Uterus (tissue), 4 donors: Measurements from ENCODE around the gene TGFBI. TPM values are rescaled to one million over a fixed set of nuclear protein-coding genes. Genes with fewer than 3 reads are reported as not detected.

Source experiments
- DNase-seq, 2 donors: peaks; one replicate each; pipeline ENCODE4 v3.0.0-alpha.2; 2019 to 2020
- H3K27ac ChIP-seq, 2 donors: fragments of 200-600 bp; sonication (generic); 1 replicate in 1 of 2; 2 replicates in 1 of 2; pipeline ENCODE4 v1.5.1; 2016 to 2018
- H3K27me3 ChIP-seq, 2 donors: fragments of 200-600 bp; sonication (generic); one replicate each; pipeline ENCODE4 v1.5.1; 2018 to 2019; ENCODE audit warnings: control low read depth in 1 of 2
- H3K36me3 ChIP-seq, 2 donors: fragments of 200-600 bp; sonication (generic); one replicate each; pipeline ENCODE4 v1.5.1; 2019; ENCODE audit warnings: control low read depth in 1 of 2
- H3K4me1 ChIP-seq, 2 donors: fragments of 200-600 bp; sonication (generic); one replicate each; pipeline ENCODE4 v1.5.1; 2018 to 2019; ENCODE audit warnings: control low read depth in 1 of 2
- H3K4me3 ChIP-seq, 2 donors: fragments of 200-600 bp; sonication (generic); 1 replicate in 1 of 2; 2 replicates in 1 of 2; pipeline ENCODE4 v1.5.1; 2018 to 2019; ENCODE audit warnings: mild to moderate bottlenecking in 1 of 2
- H3K9me3 ChIP-seq, 2 donors: fragments of 200-600 bp; sonication (generic); one replicate each; pipeline ENCODE4 v1.5.1; 2019; ENCODE audit warnings: control low read depth in 1 of 2
- CTCF ChIP-seq, 4 experiments: fragments of 200-600 bp in 2 of 4; fragments of 450-650 bp in 2 of 4; sonication (generic) in 2 of 4; IDR thresholded peaks; one replicate each; pipeline ENCODE4 v1.5.1; 2016 to 2019; ENCODE audit warnings: antibody characterized with exemption in 4 of 4, mild to moderate bottlenecking in 2 of 4, moderate library complexity in 1 of 4
- POLR2A ChIP-seq, 2 donors: fragments of 450-650 bp; IDR thresholded peaks; one replicate each; pipeline ENCODE4 v1.6.1; 2016; ENCODE audit warnings: antibody characterized with exemption in 2 of 2, mild to moderate bottlenecking in 1 of 2, moderate library complexity in 1 of 2
- intact Hi-C: fragments of 100-400 bp; cut with DNase I; formaldehyde crosslinking; loops from one replicate; pipeline ENCODE4 v1.15.1; 2023; ENCODE audit warnings: low total_unique reads
- total RNA-seq, 4 donors: library from RNA; depleted of rRNA in 3 of 4; stranded (reverse); fragments of >200 nt in 3 of 4; gene quantifications; one replicate each; pipeline versions ENCODE4 v1.1.0 to v1.2.4, GENCODE V29; 2014 to 2023
- donor health status: DM: yes; HTN: yes; CAD: no.

Gene TGFBI
- total RNA-seq, 4 donors from 2014 or later, result 27.9 to 293 (median 38.7) TPM

DNA sequence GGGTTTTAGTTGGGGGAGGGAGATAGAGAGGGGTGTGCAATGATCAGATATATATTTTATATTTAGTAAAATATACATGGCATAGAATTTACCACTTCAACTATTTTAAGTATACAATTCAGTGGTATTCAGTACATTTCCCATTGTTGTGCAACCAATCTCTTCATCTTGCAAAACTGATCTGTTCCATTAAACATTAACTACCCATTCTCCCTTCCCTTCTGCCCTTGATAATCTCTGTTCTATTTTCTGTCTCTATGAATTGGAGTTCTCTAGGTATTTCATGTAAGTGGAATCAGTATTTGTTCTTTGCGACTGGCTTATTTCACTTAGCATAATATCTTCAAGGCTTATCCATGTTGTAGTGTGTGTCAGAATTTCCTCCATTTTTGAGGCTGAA, 38.6 kb downstream of the TGFBI start:
- Histone ChIP-seq H3K27me3 (no peaks in the 10 kb centered on the region), H3K27ac (peak overlapping the region in 1 of 2 donors; percentile 48), H3K4me3 (no peak overlapping the region), H3K9me3 (no peaks in the 10 kb centered on the region), H3K36me3 (no peaks in the 10 kb centered on the region), H3K4me1 (no peaks in the 10 kb centered on the region)
- no peak for DNase-seq
- TF ChIP-seq CTCF (IDR thresholded peaks at IDR 0.05), result no peak
- TF ChIP-seq POLR2A (IDR thresholded peaks at IDR 0.05), result no peak
- intact Hi-C loops, result no loop called here

DNA sequence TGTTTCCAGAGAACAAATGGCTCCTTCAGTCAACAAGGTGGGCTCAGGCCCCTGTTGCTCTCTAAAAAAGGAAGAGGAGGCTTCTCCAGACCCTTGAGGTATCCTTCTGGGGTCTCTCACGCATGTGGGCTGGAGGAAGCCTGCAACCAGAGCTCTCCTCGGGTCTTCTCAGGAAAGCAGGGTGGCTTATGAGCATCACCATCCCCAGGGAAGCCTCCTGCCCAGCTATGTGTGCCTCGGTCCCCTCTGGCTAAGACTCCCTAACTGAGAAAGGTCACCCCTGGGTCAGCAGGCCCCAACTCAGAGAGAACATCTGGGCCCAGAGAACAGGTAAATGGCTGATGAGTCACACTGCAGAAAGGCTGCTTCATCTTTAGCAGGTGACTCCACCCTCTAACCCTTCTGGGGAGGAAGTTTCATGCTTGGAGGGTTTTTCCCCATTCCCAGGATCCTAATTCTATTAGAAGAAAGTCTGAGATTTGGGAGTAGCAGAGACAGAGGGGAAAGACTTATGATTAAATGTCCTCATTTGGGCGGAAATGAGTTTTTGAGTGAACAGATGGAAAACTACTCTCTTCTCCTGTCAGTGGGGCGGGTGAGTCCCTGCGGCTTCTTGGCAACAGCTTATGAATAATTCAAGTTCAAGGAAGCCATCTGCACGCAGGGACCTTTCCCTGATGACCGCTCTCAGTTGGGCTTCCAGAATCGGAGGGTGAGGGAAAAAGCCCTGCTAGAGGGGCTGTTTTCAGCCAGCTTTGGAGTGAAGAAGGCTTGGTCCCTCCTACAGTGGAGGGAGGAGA, 41.9 kb downstream of the TGFBI start:
- no peak for DNase-seq
- intact Hi-C loops, result no loop called here
- H3K27ac ChIP-seq, result no peak overlapping the region

GRCh38 chr5:136073714-136074529, 45.1 kb downstream of the TGFBI start:
- Histone ChIP-seq H3K4me1 (no peaks in the 10 kb centered on the region), H3K9me3 (no peaks in the 10 kb centered on the region), H3K4me3 (no peak overlapping the region), H3K27ac (no peak overlapping the region), H3K27me3 (no peaks in the 10 kb centered on the region), H3K36me3 (no peaks in the 10 kb centered on the region)
- intact Hi-C loops, result no loop called here
- DNase-seq, result no peak
- TF ChIP-seq CTCF (IDR thresholded peaks at IDR 0.05), result no peak
- TF ChIP-seq POLR2A (IDR thresholded peaks at IDR 0.05), result no peak

More for the DNA sequence above, 41.9 kb downstream of the TGFBI start:
- TF ChIP-seq CTCF (IDR thresholded peaks at IDR 0.05) (no peak), POLR2A (IDR thresholded peaks at IDR 0.05) (no peak)
- Histone ChIP-seq H3K4me3 (no peak overlapping the region), H3K36me3 (no peaks in the 10 kb centered on the region), H3K27me3 (no peaks in the 10 kb centered on the region), H3K9me3 (no peaks in the 10 kb centered on the region), H3K4me1 (no peaks in the 10 kb centered on the region)

DNA sequence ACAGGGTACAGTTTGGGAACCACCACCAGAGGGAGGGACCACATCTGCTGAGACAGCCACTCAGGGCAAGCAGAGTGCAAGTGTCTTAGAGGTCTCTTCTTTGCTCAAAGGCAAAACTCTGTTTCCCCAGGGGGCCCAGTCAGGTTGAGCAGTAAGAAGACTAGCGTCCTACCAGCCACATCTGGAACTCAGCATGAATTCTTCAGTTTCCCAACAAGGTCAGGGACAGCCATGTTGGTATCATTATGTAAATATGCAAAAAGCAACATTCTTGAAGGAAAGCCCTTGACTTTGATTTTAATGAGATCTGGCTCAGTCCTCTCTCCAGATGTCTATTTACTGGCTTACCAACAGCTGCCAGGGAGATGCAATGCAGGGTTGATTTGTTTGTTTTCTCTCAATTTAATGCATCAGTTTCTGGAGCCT, 46.7 kb downstream of the TGFBI start:
- no peak for DNase-seq
- Histone ChIP-seq H3K27ac (no peak overlapping the region), H3K9me3 (no peaks in the 10 kb centered on the region), H3K4me1 (no peaks in the 10 kb centered on the region), H3K36me3 (no peaks in the 10 kb centered on the region), H3K27me3 (no peaks in the 10 kb centered on the region), H3K4me3 (no peak overlapping the region)
- TF ChIP-seq POLR2A (IDR thresholded peaks at IDR 0.05), result no peak
- no peak for TF ChIP-seq CTCF (IDR thresholded peaks at IDR 0.05)
- intact Hi-C loops, result no loop called here

DNA sequence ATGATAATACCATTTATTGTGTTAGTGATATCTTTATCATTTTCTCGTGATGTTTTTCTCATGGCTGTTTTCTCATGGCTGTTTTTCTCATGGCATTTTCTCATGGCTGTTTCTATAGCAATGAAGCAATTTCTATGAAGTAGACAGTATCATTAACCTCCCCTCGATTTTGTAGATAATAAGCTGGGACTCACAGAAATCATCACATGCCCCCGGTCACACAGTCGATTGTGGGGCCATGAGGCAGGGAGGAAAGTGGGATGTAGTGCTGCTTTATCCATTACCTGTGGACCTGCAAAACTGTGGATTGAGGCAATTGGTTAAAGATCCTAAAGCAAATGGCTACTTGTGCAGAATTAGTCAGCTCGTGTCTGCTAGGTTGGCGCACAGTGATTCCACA, 47.3 kb downstream of the TGFBI start:
- intact Hi-C loops, result no loop called here
- Histone ChIP-seq H3K9me3 (no peaks in the 10 kb centered on the region), H3K36me3 (no peaks in the 10 kb centered on the region), H3K4me3 (no peak overlapping the region), H3K4me1 (no peaks in the 10 kb centered on the region), H3K27ac (no peak overlapping the region), H3K27me3 (no peaks in the 10 kb centered on the region)
- no peak for TF ChIP-seq POLR2A (IDR thresholded peaks at IDR 0.05)
- no peak for TF ChIP-seq CTCF (IDR thresholded peaks at IDR 0.05)
- no peak for DNase-seq
